Liver (tissue), 9 donors: ENCODE data around the gene FBXO21. TPM values are rescaled to one million over a fixed set of nuclear protein-coding genes. Genes with fewer than 3 reads are reported as not detected.
"Not testable (repeated sequence)": the region's sequence is repeated elsewhere in the genome, so short reads cannot be mapped to it uniquely, and the experiment has no call there.

ENCODE experiments used
- DNase-seq: peaks from one replicate; pipeline ENCODE4 v3.0.0-alpha.2; 2017; ENCODE audit warnings: low spot score
- H3K27ac ChIP-seq, 2 donors: one replicate each; pipeline ENCODE4 v1.7.0; 2013; ENCODE audit warnings: inconsistent platforms in 2 of 2, low read length in 2 of 2, control low read depth in 1 of 2, low read depth in 1 of 2, mild to moderate bottlenecking in 1 of 2
- H3K27me3 ChIP-seq, 4 donors: one replicate each; pipeline versions ENCODE4 v1.6.1 to v1.7.0; 2013; ENCODE audit warnings: low read length in 3 of 4, inconsistent platforms in 1 of 4, mild to moderate bottlenecking in 1 of 4, moderate library complexity in 1 of 4; ENCODE audit not compliant: control insufficient read depth in 4 of 4, insufficient read depth in 4 of 4
- H3K36me3 ChIP-seq, 4 donors: one replicate each; pipeline versions ENCODE4 v1.6.1 to v1.7.0; 2013; ENCODE audit warnings: low read length in 3 of 4, mild to moderate bottlenecking in 3 of 4, low read depth in 1 of 4, moderate library complexity in 1 of 4; ENCODE audit not compliant: control insufficient read depth in 4 of 4, insufficient read depth in 3 of 4
- H3K4me1 ChIP-seq, 4 donors: one replicate each; pipeline versions ENCODE4 v1.6.1 to v1.7.0; 2013; ENCODE audit warnings: low read length in 3 of 4, mild to moderate bottlenecking in 3 of 4, moderate library complexity in 1 of 4; ENCODE audit not compliant: control insufficient read depth in 4 of 4, insufficient read depth in 4 of 4
- H3K4me3 ChIP-seq, 3 donors: one replicate each; pipeline versions ENCODE4 v1.6.1 to v1.7.0; 2013; ENCODE audit warnings: low read length in 3 of 3, control low read depth in 1 of 3, low read depth in 1 of 3, mild to moderate bottlenecking in 1 of 3
- H3K9ac ChIP-seq, 2 donors: one replicate each; pipeline ENCODE4 v1.7.0; 2013; ENCODE audit warnings: low read length in 2 of 2, mild to moderate bottlenecking in 2 of 2, moderate library complexity in 2 of 2, control low read depth in 1 of 2, low read depth in 1 of 2
- H3K9me3 ChIP-seq, 4 donors: one replicate each; pipeline versions ENCODE4 v1.6.1 to v1.7.0; 2013; ENCODE audit warnings: low read length in 3 of 4; ENCODE audit not compliant: control insufficient read depth in 4 of 4
- ATF3 ChIP-seq: IDR thresholded peaks from 2 replicates; pipeline ENCODE4 v1.6.1; 2016; ENCODE audit warnings: antibody characterized with exemption
- EGR1 ChIP-seq, 2 donors: IDR thresholded peaks; 2 replicates each; pipeline ENCODE4 v1.6.1; 2016 to 2018; ENCODE audit warnings: antibody characterized with exemption in 2 of 2, low read depth in 2 of 2
- FOXA1 ChIP-seq: IDR thresholded peaks from 2 replicates; pipeline ENCODE4 v1.6.1; 2016; ENCODE audit warnings: antibody characterized with exemption
- FOXA2 ChIP-seq: IDR thresholded peaks from 2 replicates; pipeline ENCODE4 v1.6.1; 2016; ENCODE audit warnings: antibody characterized with exemption
- GABPA ChIP-seq, 2 donors: IDR thresholded peaks in 1 of 2; conservative IDR thresholded peaks in 1 of 2; 2 replicates each; pipeline ENCODE4 v1.6.1; 2016; ENCODE audit warnings: antibody characterized with exemption in 2 of 2, mild to moderate bottlenecking in 1 of 2, moderate library complexity in 1 of 2
- HNF4A ChIP-seq, 2 donors: conservative IDR thresholded peaks; 2 replicates each; pipeline ENCODE4 v1.6.1; 2016; ENCODE audit warnings: antibody characterized with exemption in 2 of 2, mild to moderate bottlenecking in 2 of 2
- HNF4G ChIP-seq: IDR thresholded peaks from 2 replicates; pipeline ENCODE4 v1.6.1; 2016; ENCODE audit warnings: antibody characterized with exemption
- JUND ChIP-seq, 2 donors: IDR thresholded peaks; 2 replicates each; pipeline ENCODE4 v1.6.1; 2016; ENCODE audit warnings: antibody characterized with exemption in 2 of 2
- MAX ChIP-seq: IDR thresholded peaks from 2 replicates; pipeline ENCODE4 v1.6.1; 2016; ENCODE audit warnings: antibody characterized with exemption
- NR2F2 ChIP-seq: IDR thresholded peaks from 2 replicates; pipeline ENCODE4 v1.6.1; 2016; ENCODE audit warnings: antibody characterized with exemption
- RAD21 ChIP-seq, 2 donors: IDR thresholded peaks; 2 replicates each; pipeline ENCODE4 v1.6.1; 2016; ENCODE audit warnings: antibody characterized with exemption in 2 of 2, mild to moderate bottlenecking in 2 of 2
- RXRA ChIP-seq, 2 donors: IDR thresholded peaks; 2 replicates each; pipeline ENCODE4 v1.6.1; 2017 to 2018; ENCODE audit warnings: antibody characterized with exemption in 2 of 2, mild to moderate bottlenecking in 1 of 2
- SP1 ChIP-seq: IDR thresholded peaks from 2 replicates; pipeline ENCODE4 v1.6.1; 2018; ENCODE audit warnings: antibody characterized with exemption, mild to moderate bottlenecking
- TAF1 ChIP-seq: conservative IDR thresholded peaks from 2 replicates; pipeline ENCODE4 v1.6.1; 2016; ENCODE audit warnings: antibody characterized with exemption, mild to moderate bottlenecking
- YY1 ChIP-seq: IDR thresholded peaks from 2 replicates; pipeline ENCODE4 v1.6.1; 2016; ENCODE audit warnings: antibody characterized with exemption, mild to moderate bottlenecking
- WGBS: extraction: QIAGEN DNeasy Blood & Tissue Kit; methylation state at CpG from one replicate; pipeline ENCODE4 v1.1.7; 2013; 5-methylcytosine and 5-hydroxymethylcytosine counted together
- polyA plus RNA-seq, 2 donors: library from polyadenylated mRNA; stranded (reverse) in 1 of 2; unstranded in 1 of 2; fragments of 200-250 nt in 1 of 2; fragments of >200 nt in 1 of 2; fragmentation: Nextera tagmentation in 1 of 2; extraction: Ambion mirVana in 1 of 2; gene quantifications; one replicate each; pipeline versions ENCODE4 v1.2.1 to v1.2.3, GENCODE V29; 2013 to 2015
- total RNA-seq, 2 donors: library from RNA; depleted of rRNA; stranded (reverse); fragments of >200 nt; gene quantifications; one replicate each; pipeline ENCODE4 v1.2.3, GENCODE V29; 2014
- TF ChIP-seq, protein P1 (sequence below): IDR thresholded peaks from 2 replicates; pipeline ENCODE4 v1.6.1; 2016; ENCODE audit warnings: antibody characterized with exemption, mild to moderate bottlenecking
- TF ChIP-seq, protein P2 (sequence below): IDR thresholded peaks from 2 replicates; pipeline ENCODE4 v1.6.1; 2016; ENCODE audit warnings: antibody characterized with exemption
- donor health status: healthy.
- donor health status: healthy.
- donor health status: healthy.
- donor health status: healthy.
- donor health status: healthy.

Gene FBXO21
- total and polyA plus RNA-seq, 4 donors: 12.9 to 54.4 (median 21.1) TPM

GRCh38 chr12:117105902-117106301 lies 84.4 kb downstream of the FBXO21 start:
- DNase-seq: no peak

GRCh38 chr12:117104003-117104402 lies 86.3 kb downstream of the FBXO21 start:
- not testable (repeated sequence) for DNase-seq, H3K9ac ChIP-seq, H3K27me3 ChIP-seq, H3K36me3 ChIP-seq, H3K9me3 ChIP-seq, H3K27ac ChIP-seq, H3K4me1 ChIP-seq, H3K4me3 ChIP-seq
- 10% methylated on average over 2 of the region's 2 CpGs for WGBS

More at GRCh38 chr12:117105902-117106301, 84.4 kb downstream of the FBXO21 start:
- H3K4me3 ChIP-seq: no peak overlapping the region
- TF ChIP-seq HNF4A (conservative IDR thresholded peaks at IDR 0.05) (no peak), EGR1 (IDR thresholded peaks at IDR 0.05; ENCODE audit: low read depth in 2 of 2) (no peak), SP1 (no peak), FOXA1 (no peak), YY1 (no peak), TAF1 (no peak), RAD21 (IDR thresholded peaks at IDR 0.05) (no peak), NR2F2 (no peak), JUND (IDR thresholded peaks at IDR 0.05) (no peak), RXRA (IDR thresholded peaks at IDR 0.05) (no peak), HNF4G (no peak), GABPA (IDR thresholded peaks at IDR 0.05 in 1 of 2, conservative IDR thresholded peaks at IDR 0.05 in 1 of 2) (no peak), ATF3 (no peak), MAX (no peak), FOXA2 (no peak)
- TF ChIP-seq, protein P1, sequence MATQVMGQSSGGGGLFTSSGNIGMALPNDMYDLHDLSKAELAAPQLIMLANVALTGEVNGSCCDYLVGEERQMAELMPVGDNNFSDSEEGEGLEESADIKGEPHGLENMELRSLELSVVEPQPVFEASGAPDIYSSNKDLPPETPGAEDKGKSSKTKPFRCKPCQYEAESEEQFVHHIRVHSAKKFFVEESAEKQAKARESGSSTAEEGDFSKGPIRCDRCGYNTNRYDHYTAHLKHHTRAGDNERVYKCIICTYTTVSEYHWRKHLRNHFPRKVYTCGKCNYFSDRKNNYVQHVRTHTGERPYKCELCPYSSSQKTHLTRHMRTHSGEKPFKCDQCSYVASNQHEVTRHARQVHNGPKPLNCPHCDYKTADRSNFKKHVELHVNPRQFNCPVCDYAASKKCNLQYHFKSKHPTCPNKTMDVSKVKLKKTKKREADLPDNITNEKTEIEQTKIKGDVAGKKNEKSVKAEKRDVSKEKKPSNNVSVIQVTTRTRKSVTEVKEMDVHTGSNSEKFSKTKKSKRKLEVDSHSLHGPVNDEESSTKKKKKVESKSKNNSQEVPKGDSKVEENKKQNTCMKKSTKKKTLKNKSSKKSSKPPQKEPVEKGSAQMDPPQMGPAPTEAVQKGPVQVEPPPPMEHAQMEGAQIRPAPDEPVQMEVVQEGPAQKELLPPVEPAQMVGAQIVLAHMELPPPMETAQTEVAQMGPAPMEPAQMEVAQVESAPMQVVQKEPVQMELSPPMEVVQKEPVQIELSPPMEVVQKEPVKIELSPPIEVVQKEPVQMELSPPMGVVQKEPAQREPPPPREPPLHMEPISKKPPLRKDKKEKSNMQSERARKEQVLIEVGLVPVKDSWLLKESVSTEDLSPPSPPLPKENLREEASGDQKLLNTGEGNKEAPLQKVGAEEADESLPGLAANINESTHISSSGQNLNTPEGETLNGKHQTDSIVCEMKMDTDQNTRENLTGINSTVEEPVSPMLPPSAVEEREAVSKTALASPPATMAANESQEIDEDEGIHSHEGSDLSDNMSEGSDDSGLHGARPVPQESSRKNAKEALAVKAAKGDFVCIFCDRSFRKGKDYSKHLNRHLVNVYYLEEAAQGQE: no peak
- TF ChIP-seq, protein P2, sequence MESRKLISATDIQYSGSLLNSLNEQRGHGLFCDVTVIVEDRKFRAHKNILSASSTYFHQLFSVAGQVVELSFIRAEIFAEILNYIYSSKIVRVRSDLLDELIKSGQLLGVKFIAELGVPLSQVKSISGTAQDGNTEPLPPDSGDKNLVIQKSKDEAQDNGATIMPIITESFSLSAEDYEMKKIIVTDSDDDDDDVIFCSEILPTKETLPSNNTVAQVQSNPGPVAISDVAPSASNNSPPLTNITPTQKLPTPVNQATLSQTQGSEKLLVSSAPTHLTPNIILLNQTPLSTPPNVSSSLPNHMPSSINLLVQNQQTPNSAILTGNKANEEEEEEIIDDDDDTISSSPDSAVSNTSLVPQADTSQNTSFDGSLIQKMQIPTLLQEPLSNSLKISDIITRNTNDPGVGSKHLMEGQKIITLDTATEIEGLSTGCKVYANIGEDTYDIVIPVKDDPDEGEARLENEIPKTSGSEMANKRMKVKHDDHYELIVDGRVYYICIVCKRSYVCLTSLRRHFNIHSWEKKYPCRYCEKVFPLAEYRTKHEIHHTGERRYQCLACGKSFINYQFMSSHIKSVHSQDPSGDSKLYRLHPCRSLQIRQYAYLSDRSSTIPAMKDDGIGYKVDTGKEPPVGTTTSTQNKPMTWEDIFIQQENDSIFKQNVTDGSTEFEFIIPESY: no peak
- 75% methylated on average over 12 of the region's 12 CpGs for whole genome bisulfite sequencing
- no peaks in the 10 kb centered on the region for H3K36me3 ChIP-seq
- no peaks in the 10 kb centered on the region for H3K27me3 ChIP-seq
- H3K4me1 ChIP-seq: no peaks in the 10 kb centered on the region
- H3K9me3 ChIP-seq: no peaks in the 10 kb centered on the region
- H3K27ac ChIP-seq: no peak overlapping the region
- no peak overlapping the region for H3K9ac ChIP-seq
